Chondrocyte (in vitro differentiated cells): ENCODE results near the gene SERPINB8. TPM values are rescaled to one million over a fixed set of nuclear protein-coding genes. Genes with fewer than 3 reads are reported as not detected.
A peak's percentile ranks its signal among the peaks of the same experiment; 100 is the strongest.

Experiments used
- DNase-seq: peaks from one replicate; pipeline ENCODE4 v3.0.0; 2021; ENCODE audit warnings: mixed read lengths, low spot score
- H3K27ac Mint-ChIP-seq: one replicate; pipeline ENCODE4 v1.8.0; 2021; ENCODE audit warnings: mild to moderate bottlenecking, moderate library complexity, mixed read lengths; ENCODE audit not compliant: unreplicated experiment
- H3K27me3 Mint-ChIP-seq: 2 replicates; pipeline ENCODE4 v1.8.0; 2021; ENCODE audit warnings: low read depth, mixed read lengths
- H3K36me3 Mint-ChIP-seq: 2 replicates; pipeline ENCODE4 v1.8.0; 2021; ENCODE audit warnings: low read depth, mixed read lengths
- H3K4me1 Mint-ChIP-seq: 2 replicates; pipeline ENCODE4 v1.8.0; 2021; ENCODE audit warnings: low read depth, mild to moderate bottlenecking, mixed read lengths
- H3K4me3 Mint-ChIP-seq: one replicate; pipeline ENCODE4 v1.8.0; 2021; ENCODE audit warnings: mild to moderate bottlenecking, moderate library complexity, mixed read lengths; ENCODE audit not compliant: unreplicated experiment
- H3K9me3 Mint-ChIP-seq: 2 replicates; pipeline ENCODE4 v1.8.0; 2021; ENCODE audit warnings: low read depth, mixed read lengths
- total RNA-seq: library from RNA; stranded (reverse); gene quantifications from 3 replicates; pipeline ENCODE4 v1.2.1, GENCODE V29; 2021
- TF ChIP-seq, protein P1 (sequence below): fragments of 200-600 bp; sonication (generic); IDR thresholded peaks from 2 replicates; pipeline ENCODE4 v1.5.0; 2021; ENCODE audit warnings: antibody characterized with exemption, mild to moderate bottlenecking, moderate library complexity

Gene SERPINB8
- total RNA-seq, 1 donor from 2014 or later = 13.6 TPM

DNA sequence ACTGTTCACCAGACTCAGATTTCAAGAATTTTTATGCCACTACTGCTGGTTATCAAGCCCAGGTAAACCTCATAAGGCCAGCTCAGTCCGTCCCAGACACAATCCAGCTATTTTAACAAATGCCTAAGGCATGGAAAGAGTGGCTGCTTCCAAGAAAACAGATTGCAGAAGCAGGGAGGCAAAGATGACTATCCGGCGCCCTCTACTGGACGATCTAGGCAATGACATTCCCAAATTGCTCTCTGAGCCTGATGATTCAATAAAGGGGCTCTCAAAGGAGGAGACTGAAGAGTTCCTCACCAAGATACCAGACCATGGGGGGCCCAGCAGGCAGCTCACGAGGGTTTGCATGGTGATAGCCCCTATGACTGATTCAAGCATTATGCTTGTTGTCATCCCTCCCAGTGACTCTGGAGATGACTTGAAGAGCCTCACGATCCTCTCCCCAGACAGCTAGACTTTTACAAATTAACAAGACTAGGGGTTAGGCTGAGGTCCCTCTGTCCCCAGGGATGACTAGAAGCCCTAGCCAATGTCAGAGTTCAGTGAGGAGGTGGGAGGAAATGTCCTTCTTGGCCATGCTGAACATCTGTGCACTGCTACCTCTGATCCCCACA is 25.0 kb downstream of the SERPINB8 start:
- no peak for DNase-seq
- Mint-ChIP-seq H3K27me3 (no peaks in the 10 kb centered on the region), H3K9me3 (peaks cover 4% of the 10 kb centered on the region), H3K36me3 (no peaks in the 10 kb centered on the region), H3K4me3 (no peak overlapping the region), H3K4me1 (peaks cover 3% of the 10 kb centered on the region), H3K27ac (no peak overlapping the region)
- TF ChIP-seq, protein P1, sequence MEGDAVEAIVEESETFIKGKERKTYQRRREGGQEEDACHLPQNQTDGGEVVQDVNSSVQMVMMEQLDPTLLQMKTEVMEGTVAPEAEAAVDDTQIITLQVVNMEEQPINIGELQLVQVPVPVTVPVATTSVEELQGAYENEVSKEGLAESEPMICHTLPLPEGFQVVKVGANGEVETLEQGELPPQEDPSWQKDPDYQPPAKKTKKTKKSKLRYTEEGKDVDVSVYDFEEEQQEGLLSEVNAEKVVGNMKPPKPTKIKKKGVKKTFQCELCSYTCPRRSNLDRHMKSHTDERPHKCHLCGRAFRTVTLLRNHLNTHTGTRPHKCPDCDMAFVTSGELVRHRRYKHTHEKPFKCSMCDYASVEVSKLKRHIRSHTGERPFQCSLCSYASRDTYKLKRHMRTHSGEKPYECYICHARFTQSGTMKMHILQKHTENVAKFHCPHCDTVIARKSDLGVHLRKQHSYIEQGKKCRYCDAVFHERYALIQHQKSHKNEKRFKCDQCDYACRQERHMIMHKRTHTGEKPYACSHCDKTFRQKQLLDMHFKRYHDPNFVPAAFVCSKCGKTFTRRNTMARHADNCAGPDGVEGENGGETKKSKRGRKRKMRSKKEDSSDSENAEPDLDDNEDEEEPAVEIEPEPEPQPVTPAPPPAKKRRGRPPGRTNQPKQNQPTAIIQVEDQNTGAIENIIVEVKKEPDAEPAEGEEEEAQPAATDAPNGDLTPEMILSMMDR = peak; percentile 91

DNA sequence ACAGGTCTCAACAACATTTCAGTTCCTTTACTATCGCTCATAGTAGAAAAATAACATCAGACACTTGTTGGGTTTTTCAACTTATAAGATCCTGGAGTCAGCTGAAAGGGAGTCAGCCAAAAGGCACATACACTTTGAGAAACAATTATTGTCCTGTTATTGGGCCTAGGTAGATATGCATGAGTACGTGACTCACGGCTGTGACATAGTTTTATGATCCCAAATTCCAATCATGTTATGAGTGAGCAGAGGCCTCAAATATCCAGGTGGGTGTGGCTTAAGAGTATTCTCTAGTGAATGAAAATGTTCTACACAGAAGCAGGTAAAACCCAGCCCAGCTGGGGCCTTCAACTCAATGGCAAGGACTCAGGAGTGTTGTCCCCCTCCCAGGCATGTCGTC is 27.2 kb downstream of the SERPINB8 start:
- peaks cover 4% of the 10 kb centered on the region for H3K9me3 Mint-ChIP-seq
- H3K27me3 Mint-ChIP-seq = peaks cover 2% of the 10 kb centered on the region
- no peak overlapping the region for H3K27ac Mint-ChIP-seq

DNA sequence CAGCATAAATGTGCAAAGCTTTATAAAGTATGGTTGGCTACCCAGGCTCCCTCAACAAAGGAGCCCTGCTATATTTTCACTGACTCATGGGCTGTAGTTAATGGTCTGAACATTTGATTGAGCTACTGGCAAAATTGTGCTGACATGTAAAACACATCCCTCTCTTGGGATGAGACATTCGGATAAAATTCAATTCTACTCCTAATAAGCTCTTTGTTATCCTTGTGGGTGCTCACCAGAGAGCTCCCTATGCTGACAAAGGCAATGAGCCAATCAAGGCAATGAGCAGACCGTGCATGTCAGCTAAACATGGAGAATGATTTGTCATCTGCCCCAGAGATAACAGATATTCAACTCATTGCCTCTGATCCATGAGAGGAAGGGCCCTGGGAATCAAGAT is 27.7 kb downstream of the SERPINB8 start:
- TF ChIP-seq, protein P1 = no peak
- H3K27ac Mint-ChIP-seq = no peak overlapping the region
- no peak for DNase-seq
- peaks cover 3% of the 10 kb centered on the region for H3K4me1 Mint-ChIP-seq
- no peaks in the 10 kb centered on the region for H3K36me3 Mint-ChIP-seq
- H3K9me3 Mint-ChIP-seq = peaks cover 4% of the 10 kb centered on the region
- no peak overlapping the region for H3K4me3 Mint-ChIP-seq
- H3K27me3 Mint-ChIP-seq = peaks cover 2% of the 10 kb centered on the region

More for the DNA sequence above, 27.2 kb downstream of the SERPINB8 start:
- Mint-ChIP-seq H3K36me3 (no peaks in the 10 kb centered on the region), H3K4me3 (no peak overlapping the region), H3K4me1 (peaks cover 3% of the 10 kb centered on the region)
- DNase-seq = no peak
- TF ChIP-seq, protein P1 = no peak

DNA sequence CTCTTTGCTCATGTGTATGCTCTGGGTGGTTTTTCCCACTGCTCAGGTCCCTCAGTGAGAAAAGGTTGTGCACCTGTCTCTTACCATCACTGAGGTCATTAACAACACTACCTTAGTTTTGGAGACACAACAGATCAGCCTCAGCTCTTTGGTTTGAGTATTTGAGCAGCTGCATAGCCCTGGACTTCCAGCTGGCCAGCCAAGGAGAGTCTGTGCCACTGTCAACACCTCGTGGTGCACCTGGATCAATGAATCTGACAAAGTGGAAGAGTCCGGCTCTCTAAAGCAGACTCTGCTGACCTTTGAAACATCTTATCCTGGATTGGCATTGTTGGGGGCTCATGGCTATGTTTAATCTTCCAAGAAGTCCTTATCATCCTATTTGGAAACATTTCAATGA is 30.0 kb downstream of the SERPINB8 start:
- Mint-ChIP-seq H3K4me1 (no peaks in the 10 kb centered on the region), H3K27ac (no peak overlapping the region), H3K9me3 (peaks cover 4% of the 10 kb centered on the region), H3K36me3 (no peaks in the 10 kb centered on the region), H3K4me3 (no peak overlapping the region), H3K27me3 (peaks cover 2% of the 10 kb centered on the region)
- TF ChIP-seq, protein P1 = no peak
- no peak for DNase-seq

DNA sequence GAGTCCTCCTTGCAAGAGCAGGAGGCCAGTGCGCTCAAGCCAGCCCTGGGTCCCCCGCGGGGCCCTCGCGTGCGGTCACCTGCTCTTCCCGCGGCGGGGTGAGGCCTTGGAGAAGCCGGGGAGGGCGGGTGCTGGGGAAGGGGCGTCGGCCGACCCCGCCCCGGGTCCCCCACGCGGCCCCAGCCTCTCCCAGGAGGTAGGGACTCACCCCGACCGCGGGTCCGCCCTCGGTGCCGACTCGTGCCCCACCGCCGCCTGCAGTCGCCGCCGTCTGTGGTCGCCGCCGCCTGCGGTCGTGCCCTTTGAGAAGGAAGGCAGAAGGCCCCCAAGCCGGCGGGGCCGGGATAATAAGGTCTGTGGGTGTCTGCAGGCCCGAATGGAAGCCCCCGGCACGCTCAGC is 32.7 kb downstream of the SERPINB8 start:
- H3K9me3 Mint-ChIP-seq = no peaks in the 10 kb centered on the region
- no peak overlapping the region for H3K27ac Mint-ChIP-seq
- no peaks in the 10 kb centered on the region for H3K36me3 Mint-ChIP-seq
- DNase-seq = no peak
- H3K27me3 Mint-ChIP-seq = peaks cover 7% of the 10 kb centered on the region
- H3K4me3 Mint-ChIP-seq = no peak overlapping the region
- TF ChIP-seq, protein P1 = no peak
- H3K4me1 Mint-ChIP-seq = no peaks in the 10 kb centered on the region
